HEK293 (cell line): ENCODE data around the gene MYH6.
"Not testable (repeated sequence)": the region's sequence is repeated elsewhere in the genome, so short reads cannot be mapped to it uniquely, and the experiment has no call there.

Experiments
- CTCF ChIA-PET: fragments of 350-600 bp; formaldehyde crosslinking; extraction: SDS; loops from one replicate; lab custom pipeline; 2021; ENCODE audit warnings: antibody characterized with exemption; lab: Yijun Ruan, JAX
- POLR2A ChIA-PET: fragments of 300-600 bp; formaldehyde crosslinking; extraction: SDS; loops from one replicate; lab custom pipeline; 2020; ENCODE audit warnings: antibody characterized with exemption, inconsistent platforms; lab: Yijun Ruan, JAX
- H3K27ac ChIP-seq: fragments of 200-500 bp; sonication (Bioruptor generic); 2 replicates; pipeline ENCODE4 v1.5.1; 2014; ENCODE audit warnings: low read depth, low read length, control low read depth, inconsistent platforms; ENCODE audit errors: extremely low read depth
- H3K36me3 ChIP-seq, 2 experiments: fragments of 200-500 bp in 1 of 2; sonication (Bioruptor generic) in 1 of 2; 1 replicate in 1 of 2; 2 replicates in 1 of 2; pipeline ENCODE4 v1.5.1; 2014 to 2017; ENCODE audit warnings: inconsistent platforms in 2 of 2, low read length in 2 of 2; ENCODE audit not compliant: control insufficient read depth in 2 of 2, insufficient read depth in 1 of 2
- H3K4me1 ChIP-seq: fragments of 200-500 bp; sonication (Bioruptor generic); 2 replicates; pipeline ENCODE4 v1.5.1; 2014; ENCODE audit warnings: mild to moderate bottlenecking, low read length, inconsistent platforms; ENCODE audit not compliant: control insufficient read depth, insufficient read depth
- H3K4me3 ChIP-seq: 2 replicates; pipeline ENCODE4 v1.5.1; 2011; ENCODE audit warnings: low read depth, mild to moderate bottlenecking, control low read depth, low read length, moderate library complexity
- H3K9me3 ChIP-seq: fragments of 200-500 bp; sonication (Bioruptor generic); 2 replicates; pipeline ENCODE4 v1.5.1; 2014; ENCODE audit warnings: low read depth, low read length, inconsistent platforms; ENCODE audit not compliant: control insufficient read depth, insufficient read depth
- GLIS1 ChIP-seq: fragments of 450-650 bp; formaldehyde crosslinking; IDR thresholded peaks from 2 replicates; pipeline ENCODE4 v1.5.1; 2016; ENCODE audit warnings: missing biosample characterization, missing genetic modification characterization
- MYNN ChIP-seq: fragments of 450-650 bp; formaldehyde crosslinking; IDR thresholded peaks from 2 replicates; pipeline ENCODE4 v1.5.1; 2016; ENCODE audit warnings: missing biosample characterization, missing genetic modification characterization, borderline replicate concordance
- SALL2 ChIP-seq: fragments of 450-650 bp; formaldehyde crosslinking; IDR thresholded peaks from 2 replicates; pipeline ENCODE4 v1.5.0; 2017; ENCODE audit warnings: missing biosample characterization, mild to moderate bottlenecking, missing genetic modification characterization, borderline replicate concordance
- SETDB1 ChIP-seq: IDR thresholded peaks from one replicate; pipeline ENCODE4 v1.6.1; 2017; ENCODE audit warnings: mild to moderate bottlenecking, low read length, moderate library complexity, mixed read lengths; ENCODE audit not compliant: insufficient read length
- ZNF121 ChIP-seq: fragments of 450-650 bp; formaldehyde crosslinking; IDR thresholded peaks from 2 replicates; pipeline ENCODE4 v1.5.1; 2016; ENCODE audit warnings: missing biosample characterization, missing genetic modification characterization
- ZNF157 ChIP-seq: fragments of 450-650 bp; formaldehyde crosslinking; IDR thresholded peaks from 2 replicates; pipeline ENCODE4 v1.5.1; 2016; ENCODE audit warnings: missing biosample characterization, missing genetic modification characterization
- ZNF175 ChIP-seq: fragments of 450-650 bp; formaldehyde crosslinking; IDR thresholded peaks from 2 replicates; pipeline ENCODE4 v1.5.1; 2016; ENCODE audit warnings: missing biosample characterization, missing genetic modification characterization
- ZNF211 ChIP-seq: fragments of 450-650 bp; formaldehyde crosslinking; IDR thresholded peaks from 2 replicates; pipeline ENCODE4 v1.5.1; 2016; ENCODE audit warnings: low read depth, missing biosample characterization, missing genetic modification characterization
- ZNF239 ChIP-seq: fragments of 450-650 bp; formaldehyde crosslinking; IDR thresholded peaks from 2 replicates; pipeline ENCODE4 v1.5.1; 2016; ENCODE audit warnings: missing biosample characterization, missing genetic modification characterization
- ZNF391 ChIP-seq: fragments of 450-650 bp; formaldehyde crosslinking; IDR thresholded peaks from 2 replicates; pipeline ENCODE4 v1.5.1; 2016; ENCODE audit warnings: low read depth, missing biosample characterization, missing genetic modification characterization, borderline replicate concordance
- ZNF404 ChIP-seq: fragments of 450-650 bp; formaldehyde crosslinking; IDR thresholded peaks from 2 replicates; pipeline ENCODE4 v1.5.1; 2017; ENCODE audit warnings: missing biosample characterization, missing genetic modification characterization
- ZNF624 ChIP-seq: fragments of 450-650 bp; formaldehyde crosslinking; IDR thresholded peaks from 2 replicates; pipeline ENCODE4 v1.5.1; 2017; ENCODE audit warnings: missing biosample characterization, missing genetic modification characterization
- ZNF629 ChIP-seq: fragments of 450-650 bp; formaldehyde crosslinking; IDR thresholded peaks from 2 replicates; pipeline ENCODE4 v1.5.1; 2017; ENCODE audit warnings: missing biosample characterization, missing genetic modification characterization
- ZNF677 ChIP-seq: fragments of 450-650 bp; IDR thresholded peaks from 2 replicates; pipeline ENCODE4 v1.5.0; 2018; ENCODE audit warnings: missing biosample characterization, mild to moderate bottlenecking, missing genetic modification characterization, moderate library complexity
- ZNF830 ChIP-seq: fragments of 450-650 bp; IDR thresholded peaks from 2 replicates; pipeline ENCODE4 v1.5.0; 2018; ENCODE audit warnings: missing biosample characterization, missing genetic modification characterization, low read depth, mild to moderate bottlenecking, moderate library complexity
- TF ChIP-seq, protein P1 (sequence below): fragments of 450-650 bp; formaldehyde crosslinking; IDR thresholded peaks from 2 replicates; pipeline ENCODE4 v1.5.1; 2016; ENCODE audit warnings: missing biosample characterization, missing genetic modification characterization
- TF ChIP-seq, protein P2 (sequence below): fragments of 450-650 bp; formaldehyde crosslinking; IDR thresholded peaks from 2 replicates; pipeline ENCODE4 v1.5.1; 2016; ENCODE audit warnings: missing biosample characterization, missing genetic modification characterization
- TF ChIP-seq, protein P3 (sequence below): fragments of 450-650 bp; formaldehyde crosslinking; IDR thresholded peaks from 2 replicates; pipeline ENCODE4 v1.5.1; 2016; ENCODE audit warnings: missing biosample characterization, missing genetic modification characterization
- TF ChIP-seq, protein P4 (sequence below): fragments of 450-650 bp; formaldehyde crosslinking; IDR thresholded peaks from 2 replicates; pipeline ENCODE4 v1.5.1; 2016; ENCODE audit warnings: missing biosample characterization, missing genetic modification characterization
- TF ChIP-seq, protein P5 (sequence below): fragments of 450-650 bp; formaldehyde crosslinking; IDR thresholded peaks from 2 replicates; pipeline ENCODE4 v1.5.1; 2016; ENCODE audit warnings: missing biosample characterization, missing genetic modification characterization

Gene MYH6

DNA sequence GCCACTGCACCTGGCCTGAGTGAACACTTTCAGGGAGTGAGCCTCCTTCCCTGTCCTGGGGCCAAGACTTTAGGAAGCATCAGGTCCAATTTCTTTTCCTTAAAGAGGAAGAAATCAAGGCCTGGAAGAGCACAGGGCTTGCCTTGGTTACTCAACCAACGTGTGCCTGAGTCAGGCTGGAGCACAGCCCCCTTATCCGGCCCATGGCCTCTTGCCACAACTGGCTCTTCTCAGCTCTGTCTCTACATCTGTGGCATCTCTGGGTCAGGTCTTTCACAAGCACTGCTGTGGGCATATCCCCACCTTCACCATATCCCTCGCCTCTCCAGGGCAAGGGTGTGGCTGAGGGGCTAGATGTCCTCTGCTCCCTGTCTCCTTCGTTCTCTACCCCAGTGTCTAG lies 6.8 kb downstream of the MYH6 start (continued):
- TF ChIP-seq, protein P1, sequence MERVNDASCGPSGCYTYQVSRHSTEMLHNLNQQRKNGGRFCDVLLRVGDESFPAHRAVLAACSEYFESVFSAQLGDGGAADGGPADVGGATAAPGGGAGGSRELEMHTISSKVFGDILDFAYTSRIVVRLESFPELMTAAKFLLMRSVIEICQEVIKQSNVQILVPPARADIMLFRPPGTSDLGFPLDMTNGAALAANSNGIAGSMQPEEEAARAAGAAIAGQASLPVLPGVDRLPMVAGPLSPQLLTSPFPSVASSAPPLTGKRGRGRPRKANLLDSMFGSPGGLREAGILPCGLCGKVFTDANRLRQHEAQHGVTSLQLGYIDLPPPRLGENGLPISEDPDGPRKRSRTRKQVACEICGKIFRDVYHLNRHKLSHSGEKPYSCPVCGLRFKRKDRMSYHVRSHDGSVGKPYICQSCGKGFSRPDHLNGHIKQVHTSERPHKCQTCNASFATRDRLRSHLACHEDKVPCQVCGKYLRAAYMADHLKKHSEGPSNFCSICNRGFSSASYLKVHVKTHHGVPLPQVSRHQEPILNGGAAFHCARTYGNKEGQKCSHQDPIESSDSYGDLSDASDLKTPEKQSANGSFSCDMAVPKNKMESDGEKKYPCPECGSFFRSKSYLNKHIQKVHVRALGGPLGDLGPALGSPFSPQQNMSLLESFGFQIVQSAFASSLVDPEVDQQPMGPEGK (tag by site-specific recombination) = no peak
- no peak for TF ChIP-seq ZNF211 (tag by site-specific recombination)
- TF ChIP-seq, protein P2, sequence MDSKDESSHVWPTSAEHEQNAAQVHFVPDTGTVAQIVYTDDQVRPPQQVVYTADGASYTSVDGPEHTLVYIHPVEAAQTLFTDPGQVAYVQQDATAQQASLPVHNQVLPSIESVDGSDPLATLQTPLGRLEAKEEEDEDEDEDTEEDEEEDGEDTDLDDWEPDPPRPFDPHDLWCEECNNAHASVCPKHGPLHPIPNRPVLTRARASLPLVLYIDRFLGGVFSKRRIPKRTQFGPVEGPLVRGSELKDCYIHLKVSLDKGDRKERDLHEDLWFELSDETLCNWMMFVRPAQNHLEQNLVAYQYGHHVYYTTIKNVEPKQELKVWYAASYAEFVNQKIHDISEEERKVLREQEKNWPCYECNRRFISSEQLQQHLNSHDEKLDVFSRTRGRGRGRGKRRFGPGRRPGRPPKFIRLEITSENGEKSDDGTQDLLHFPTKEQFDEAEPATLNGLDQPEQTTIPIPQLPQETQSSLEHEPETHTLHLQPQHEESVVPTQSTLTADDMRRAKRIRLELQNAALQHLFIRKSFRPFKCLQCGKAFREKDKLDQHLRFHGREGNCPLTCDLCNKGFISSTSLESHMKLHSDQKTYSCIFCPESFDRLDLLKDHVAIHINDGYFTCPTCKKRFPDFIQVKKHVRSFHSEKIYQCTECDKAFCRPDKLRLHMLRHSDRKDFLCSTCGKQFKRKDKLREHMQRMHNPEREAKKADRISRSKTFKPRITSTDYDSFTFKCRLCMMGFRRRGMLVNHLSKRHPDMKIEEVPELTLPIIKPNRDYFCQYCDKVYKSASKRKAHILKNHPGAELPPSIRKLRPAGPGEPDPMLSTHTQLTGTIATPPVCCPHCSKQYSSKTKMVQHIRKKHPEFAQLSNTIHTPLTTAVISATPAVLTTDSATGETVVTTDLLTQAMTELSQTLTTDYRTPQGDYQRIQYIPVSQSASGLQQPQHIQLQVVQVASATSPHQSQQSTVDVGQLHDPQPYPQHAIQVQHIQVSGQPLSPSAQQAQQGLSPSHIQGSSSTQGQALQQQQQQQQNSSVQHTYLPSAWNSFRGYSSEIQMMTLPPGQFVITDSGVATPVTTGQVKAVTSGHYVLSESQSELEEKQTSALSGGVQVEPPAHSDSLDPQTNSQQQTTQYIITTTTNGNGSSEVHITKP = no peak
- TF ChIP-seq ZNF629 = no peak
- no peak for TF ChIP-seq ZNF239 (tag by site-specific recombination)
- TF ChIP-seq ZNF175 (tag by site-specific recombination) = no peak

DNA sequence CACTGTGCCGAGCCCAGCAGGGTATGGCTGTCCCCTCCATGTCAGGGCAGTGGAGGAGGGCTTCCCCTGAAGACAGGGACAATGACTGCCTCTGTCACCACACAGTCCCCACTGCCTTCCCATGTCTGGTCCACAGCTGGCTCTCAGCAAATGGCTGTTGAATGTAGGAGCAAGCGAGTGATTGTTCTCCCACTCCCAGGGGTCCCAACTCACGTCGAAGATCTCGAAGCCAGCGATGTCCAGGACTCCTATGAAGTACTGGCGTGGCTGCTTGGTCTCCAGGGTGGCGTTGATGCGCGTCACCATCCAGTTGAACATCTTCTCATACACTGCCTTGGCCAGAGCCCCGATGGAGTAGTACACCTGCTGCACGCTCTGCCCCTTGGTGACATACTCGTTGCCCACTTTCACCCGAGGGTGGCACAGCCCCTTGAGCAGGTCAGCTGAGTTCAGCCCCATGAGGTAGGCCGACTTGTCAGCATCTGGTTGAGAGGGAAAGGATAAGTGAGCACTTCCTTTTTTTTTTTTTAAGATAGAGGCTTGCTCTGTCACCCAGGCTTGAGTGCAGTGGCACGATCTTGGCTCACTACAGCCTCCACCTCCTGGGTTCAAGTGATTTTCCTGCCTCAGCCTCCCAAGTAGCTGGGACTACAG lies 7.5 kb downstream of the MYH6 start:
- 0 out of 2 replicates have a peak, but pooled peaks have one; percentile 20 for TF ChIP-seq ZNF157 (tag by site-specific recombination)
- TF ChIP-seq, all 188 proteins: peak for 1; not testable (repeated sequence) for 187
- H3K36me3 ChIP-seq, H3K9me3 ChIP-seq, H3K27ac ChIP-seq, H3K4me1 ChIP-seq, H3K4me3 ChIP-seq, POLR2A ChIA-PET: not testable (repeated sequence)
- CTCF ChIA-PET = interaction anchor here (0.6 kb wide), 1 partner anchor 105 kb away, joined by 4 read pairs; no protein-coding TSS in a partner anchor

DNA sequence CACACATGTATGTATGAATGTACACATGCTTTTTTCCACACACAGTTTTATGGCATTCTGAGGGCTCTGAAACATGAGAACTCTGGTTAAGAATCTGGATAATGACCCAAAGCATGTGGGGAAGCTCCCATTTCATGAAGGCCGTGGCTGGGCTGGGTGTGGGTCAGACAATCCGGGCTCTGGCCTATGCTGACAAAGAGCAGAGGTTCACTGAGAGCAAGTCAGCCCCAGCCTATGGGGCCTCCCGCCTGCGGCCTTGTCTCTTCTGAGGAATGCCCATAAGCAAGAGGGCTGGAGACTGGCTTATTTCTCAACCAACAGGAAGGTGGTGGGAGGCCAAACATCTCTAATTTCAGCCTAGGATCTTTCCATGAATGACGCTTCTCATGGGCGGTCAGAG lies 8.5 kb downstream of the MYH6 start:
- POLR2A ChIA-PET = no interaction called here
- CTCF ChIA-PET = interaction anchor here (0.6 kb wide), 1 partner anchor 279 kb away, joined by 3 read pairs; no protein-coding TSS in a partner anchor

DNA sequence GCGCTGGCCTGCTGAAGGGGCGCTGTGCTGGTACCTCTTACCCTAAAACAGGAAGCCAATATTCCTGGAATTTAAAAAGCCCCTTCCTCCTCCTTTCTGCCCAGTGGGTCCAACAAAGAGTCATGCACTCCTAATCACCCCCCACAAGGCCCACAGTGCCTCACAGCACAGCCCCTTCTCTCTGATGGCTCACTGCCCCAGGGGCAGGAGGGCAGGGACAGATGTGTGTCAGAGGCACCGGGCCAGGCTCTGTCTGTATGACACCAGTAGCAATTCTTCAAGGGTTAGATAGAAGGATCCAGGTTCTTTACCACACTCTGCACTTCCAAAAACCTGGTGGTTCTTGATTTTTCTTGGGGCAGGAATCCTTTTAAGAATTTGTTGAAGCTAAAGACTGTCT lies 8.9 kb downstream of the MYH6 start:
- Histone ChIP-seq H3K4me3 (no peak overlapping the region), H3K27ac (no peak overlapping the region), H3K4me1 (no peaks in the 10 kb centered on the region), H3K9me3 (no peaks in the 10 kb centered on the region), H3K36me3 (no peaks in the 10 kb centered on the region)
- CTCF ChIA-PET = interaction anchor here (0.6 kb wide), 1 partner anchor 279 kb away, joined by 3 read pairs; no protein-coding TSS in a partner anchor
- POLR2A ChIA-PET = no interaction called here
- no peak for TF ChIP-seq ZNF830
- TF ChIP-seq SETDB1 = no peak
- no peak for TF ChIP-seq MYNN (tag by site-specific recombination)
- TF ChIP-seq, protein P3, sequence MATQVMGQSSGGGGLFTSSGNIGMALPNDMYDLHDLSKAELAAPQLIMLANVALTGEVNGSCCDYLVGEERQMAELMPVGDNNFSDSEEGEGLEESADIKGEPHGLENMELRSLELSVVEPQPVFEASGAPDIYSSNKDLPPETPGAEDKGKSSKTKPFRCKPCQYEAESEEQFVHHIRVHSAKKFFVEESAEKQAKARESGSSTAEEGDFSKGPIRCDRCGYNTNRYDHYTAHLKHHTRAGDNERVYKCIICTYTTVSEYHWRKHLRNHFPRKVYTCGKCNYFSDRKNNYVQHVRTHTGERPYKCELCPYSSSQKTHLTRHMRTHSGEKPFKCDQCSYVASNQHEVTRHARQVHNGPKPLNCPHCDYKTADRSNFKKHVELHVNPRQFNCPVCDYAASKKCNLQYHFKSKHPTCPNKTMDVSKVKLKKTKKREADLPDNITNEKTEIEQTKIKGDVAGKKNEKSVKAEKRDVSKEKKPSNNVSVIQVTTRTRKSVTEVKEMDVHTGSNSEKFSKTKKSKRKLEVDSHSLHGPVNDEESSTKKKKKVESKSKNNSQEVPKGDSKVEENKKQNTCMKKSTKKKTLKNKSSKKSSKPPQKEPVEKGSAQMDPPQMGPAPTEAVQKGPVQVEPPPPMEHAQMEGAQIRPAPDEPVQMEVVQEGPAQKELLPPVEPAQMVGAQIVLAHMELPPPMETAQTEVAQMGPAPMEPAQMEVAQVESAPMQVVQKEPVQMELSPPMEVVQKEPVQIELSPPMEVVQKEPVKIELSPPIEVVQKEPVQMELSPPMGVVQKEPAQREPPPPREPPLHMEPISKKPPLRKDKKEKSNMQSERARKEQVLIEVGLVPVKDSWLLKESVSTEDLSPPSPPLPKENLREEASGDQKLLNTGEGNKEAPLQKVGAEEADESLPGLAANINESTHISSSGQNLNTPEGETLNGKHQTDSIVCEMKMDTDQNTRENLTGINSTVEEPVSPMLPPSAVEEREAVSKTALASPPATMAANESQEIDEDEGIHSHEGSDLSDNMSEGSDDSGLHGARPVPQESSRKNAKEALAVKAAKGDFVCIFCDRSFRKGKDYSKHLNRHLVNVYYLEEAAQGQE (tag by site-specific recombination) = no peak
- no peak for TF ChIP-seq ZNF677 (tag by site-specific recombination)
- TF ChIP-seq ZNF404 (tag by site-specific recombination) = no peak
- no peak for TF ChIP-seq ZNF121

More for the DNA sequence above, 8.5 kb downstream of the MYH6 start:
- no peaks in the 10 kb centered on the region for H3K4me1 ChIP-seq
- TF ChIP-seq, protein P4, sequence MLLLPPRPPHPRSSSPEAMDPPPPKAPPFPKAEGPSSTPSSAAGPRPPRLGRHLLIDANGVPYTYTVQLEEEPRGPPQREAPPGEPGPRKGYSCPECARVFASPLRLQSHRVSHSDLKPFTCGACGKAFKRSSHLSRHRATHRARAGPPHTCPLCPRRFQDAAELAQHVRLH = no peak
- TF ChIP-seq GLIS1 (tag by site-specific recombination) (no peak), SALL2 (tag by site-specific recombination) (no peak), ZNF391 (tag by site-specific recombination) (no peak), ZNF624 (tag by site-specific recombination) (no peak)
- TF ChIP-seq, protein P5, sequence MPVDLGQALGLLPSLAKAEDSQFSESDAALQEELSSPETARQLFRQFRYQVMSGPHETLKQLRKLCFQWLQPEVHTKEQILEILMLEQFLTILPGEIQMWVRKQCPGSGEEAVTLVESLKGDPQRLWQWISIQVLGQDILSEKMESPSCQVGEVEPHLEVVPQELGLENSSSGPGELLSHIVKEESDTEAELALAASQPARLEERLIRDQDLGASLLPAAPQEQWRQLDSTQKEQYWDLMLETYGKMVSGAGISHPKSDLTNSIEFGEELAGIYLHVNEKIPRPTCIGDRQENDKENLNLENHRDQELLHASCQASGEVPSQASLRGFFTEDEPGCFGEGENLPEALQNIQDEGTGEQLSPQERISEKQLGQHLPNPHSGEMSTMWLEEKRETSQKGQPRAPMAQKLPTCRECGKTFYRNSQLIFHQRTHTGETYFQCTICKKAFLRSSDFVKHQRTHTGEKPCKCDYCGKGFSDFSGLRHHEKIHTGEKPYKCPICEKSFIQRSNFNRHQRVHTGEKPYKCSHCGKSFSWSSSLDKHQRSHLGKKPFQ (tag by site-specific recombination) = no peak
- TF ChIP-seq, all 188 proteins: peak for 0
- H3K9me3 ChIP-seq = no peaks in the 10 kb centered on the region
- H3K27ac ChIP-seq = no peak overlapping the region
- no peaks in the 10 kb centered on the region for H3K36me3 ChIP-seq
- H3K4me3 ChIP-seq = no peak overlapping the region
